ENCODE results near the gene SLC12A8.

SLC12A8 gene

GRCh38 chr3:125115640-125116039 is 96.9 kb downstream of the SLC12A8 start:
- no peak overlapping the region for H3K27ac ChIP-seq (ENCODE audit: low read length)

GRCh38 chr3:125112981-125113380 is 99.6 kb downstream of the SLC12A8 start:
- Histone ChIP-seq H3K4me3 (ENCODE audit: low read length) (no peak overlapping the region), H3K9ac (ENCODE audit: low read length) (no peak overlapping the region), H3K27me3 (ENCODE audit: control insufficient read depth, insufficient read depth, low read length) (no peaks in the 10 kb centered on the region), H3K9me3 (ENCODE audit: control insufficient read depth, low read depth, low read length) (no peaks in the 10 kb centered on the region), H3K27ac (ENCODE audit: low read length) (no peak overlapping the region), H3K36me3 (ENCODE audit: control insufficient read depth, low read depth, low read length) (no peaks in the 10 kb centered on the region), H3K4me1 (ENCODE audit: control insufficient read depth, low read depth, low read length) (peaks cover 10% of the 10 kb centered on the region)

More at GRCh38 chr3:125115640-125116039, 96.9 kb downstream of the SLC12A8 start:
- Histone ChIP-seq H3K4me1 (ENCODE audit: control insufficient read depth, low read depth, low read length) (peaks cover 24% of the 10 kb centered on the region), H3K27me3 (ENCODE audit: control insufficient read depth, insufficient read depth, low read length) (no peaks in the 10 kb centered on the region), H3K9ac (ENCODE audit: low read length) (no peak overlapping the region), H3K4me3 (ENCODE audit: low read length) (no peak overlapping the region), H3K9me3 (ENCODE audit: control insufficient read depth, low read depth, low read length) (no peaks in the 10 kb centered on the region), H3K36me3 (ENCODE audit: control insufficient read depth, low read depth, low read length) (no peaks in the 10 kb centered on the region)

GRCh38 chr3:125110876-125111480 is 101.6 kb downstream of the SLC12A8 start:
- no peaks in the 10 kb centered on the region for H3K36me3 ChIP-seq (ENCODE audit: control insufficient read depth, low read depth, low read length)
- H3K27ac ChIP-seq (ENCODE audit: low read length): no peak overlapping the region
- H3K27me3 ChIP-seq (ENCODE audit: control insufficient read depth, insufficient read depth, low read length): no peaks in the 10 kb centered on the region
- peaks cover 2% of the 10 kb centered on the region for H3K4me1 ChIP-seq (ENCODE audit: control insufficient read depth, low read depth, low read length)
- H3K9ac ChIP-seq (ENCODE audit: low read length): no peak overlapping the region
- no peak overlapping the region for H3K4me3 ChIP-seq (ENCODE audit: low read length)
- no peaks in the 10 kb centered on the region for H3K9me3 ChIP-seq (ENCODE audit: control insufficient read depth, low read depth, low read length)

GRCh38 chr3:125110016-125110875 is 102.3 kb downstream of the SLC12A8 start:
- Histone ChIP-seq H3K4me1 (ENCODE audit: control insufficient read depth, low read depth, low read length) (no peaks in the 10 kb centered on the region), H3K9ac (ENCODE audit: low read length) (no peak overlapping the region), H3K27me3 (ENCODE audit: control insufficient read depth, insufficient read depth, low read length) (no peaks in the 10 kb centered on the region), H3K9me3 (ENCODE audit: control insufficient read depth, low read depth, low read length) (no peaks in the 10 kb centered on the region), H3K36me3 (ENCODE audit: control insufficient read depth, low read depth, low read length) (no peaks in the 10 kb centered on the region), H3K4me3 (ENCODE audit: low read length) (no peak overlapping the region), H3K27ac (ENCODE audit: low read length) (no peak overlapping the region)

- H3K27ac ChIP-seq (ENCODE audit: low read length): no peak overlapping the region
- H3K36me3 ChIP-seq (ENCODE audit: control insufficient read depth, low read depth, low read length): no peaks in the 10 kb centered on the region
- H3K9me3 ChIP-seq (ENCODE audit: control insufficient read depth, low read depth, low read length): no peaks in the 10 kb centered on the region
- H3K4me3 ChIP-seq (ENCODE audit: low read length): no peak overlapping the region
- H3K9ac ChIP-seq (ENCODE audit: low read length): no peak overlapping the region
- no peaks in the 10 kb centered on the region for H3K4me1 ChIP-seq (ENCODE audit: control insufficient read depth, low read depth, low read length)
- no peaks in the 10 kb centered on the region for H3K27me3 ChIP-seq (ENCODE audit: control insufficient read depth, insufficient read depth, low read length)
Observed at GRCh38 chr3:125109536-125109925, 103.0 kb downstream of the SLC12A8 start.

- Histone ChIP-seq H3K27ac (ENCODE audit: low read length) (no peak overlapping the region), H3K27me3 (ENCODE audit: control insufficient read depth, insufficient read depth, low read length) (no peaks in the 10 kb centered on the region), H3K9ac (ENCODE audit: low read length) (no peak overlapping the region), H3K4me3 (ENCODE audit: low read length) (no peak overlapping the region), H3K4me1 (ENCODE audit: control insufficient read depth, low read depth, low read length) (no peaks in the 10 kb centered on the region), H3K9me3 (ENCODE audit: control insufficient read depth, low read depth, low read length) (no peaks in the 10 kb centered on the region), H3K36me3 (ENCODE audit: control insufficient read depth, low read depth, low read length) (no peaks in the 10 kb centered on the region)
Observed at GRCh38 chr3:125108833-125109535, 103.6 kb downstream of the SLC12A8 start.

- no peak overlapping the region for H3K4me3 ChIP-seq (ENCODE audit: low read length)
- H3K27ac ChIP-seq (ENCODE audit: low read length): no peak overlapping the region
Observed at GRCh38 chr3:125107861-125108567, 104.5 kb downstream of the SLC12A8 start.

GRCh38 chr3:125107363-125107762 is 105.2 kb downstream of the SLC12A8 start:
- H3K4me1 ChIP-seq (ENCODE audit: control insufficient read depth, low read depth, low read length): no peaks in the 10 kb centered on the region
- no peak overlapping the region for H3K9ac ChIP-seq (ENCODE audit: low read length)
- no peak overlapping the region for H3K27ac ChIP-seq (ENCODE audit: low read length)
- H3K36me3 ChIP-seq (ENCODE audit: control insufficient read depth, low read depth, low read length): no peaks in the 10 kb centered on the region
- no peaks in the 10 kb centered on the region for H3K9me3 ChIP-seq (ENCODE audit: control insufficient read depth, low read depth, low read length)
- H3K27me3 ChIP-seq (ENCODE audit: control insufficient read depth, insufficient read depth, low read length): no peaks in the 10 kb centered on the region
- no peak overlapping the region for H3K4me3 ChIP-seq (ENCODE audit: low read length)

More at GRCh38 chr3:125107861-125108567, 104.5 kb downstream of the SLC12A8 start:
- no peak overlapping the region for H3K9ac ChIP-seq (ENCODE audit: low read length)
- H3K36me3 ChIP-seq (ENCODE audit: control insufficient read depth, low read depth, low read length): no peaks in the 10 kb centered on the region
- no peaks in the 10 kb centered on the region for H3K27me3 ChIP-seq (ENCODE audit: control insufficient read depth, insufficient read depth, low read length)
- no peaks in the 10 kb centered on the region for H3K9me3 ChIP-seq (ENCODE audit: control insufficient read depth, low read depth, low read length)
- no peaks in the 10 kb centered on the region for H3K4me1 ChIP-seq (ENCODE audit: control insufficient read depth, low read depth, low read length)

- Histone ChIP-seq H3K9me3 (ENCODE audit: control insufficient read depth, low read depth, low read length) (no peaks in the 10 kb centered on the region), H3K4me1 (ENCODE audit: control insufficient read depth, low read depth, low read length) (no peaks in the 10 kb centered on the region), H3K4me3 (ENCODE audit: low read length) (no peak overlapping the region), H3K36me3 (ENCODE audit: control insufficient read depth, low read depth, low read length) (no peaks in the 10 kb centered on the region), H3K27ac (ENCODE audit: low read length) (no peak overlapping the region), H3K9ac (ENCODE audit: low read length) (no peak overlapping the region), H3K27me3 (ENCODE audit: control insufficient read depth, insufficient read depth, low read length) (no peaks in the 10 kb centered on the region)
Observed at GRCh38 chr3:125105116-125105515, 107.4 kb downstream of the SLC12A8 start.

GRCh38 chr3:125104639-125105038 is 107.9 kb downstream of the SLC12A8 start:
- Histone ChIP-seq H3K9me3 (ENCODE audit: control insufficient read depth, low read depth, low read length) (no peaks in the 10 kb centered on the region), H3K36me3 (ENCODE audit: control insufficient read depth, low read depth, low read length) (no peaks in the 10 kb centered on the region), H3K27me3 (ENCODE audit: control insufficient read depth, insufficient read depth, low read length) (no peaks in the 10 kb centered on the region), H3K9ac (ENCODE audit: low read length) (no peak overlapping the region), H3K4me1 (ENCODE audit: control insufficient read depth, low read depth, low read length) (no peaks in the 10 kb centered on the region), H3K27ac (ENCODE audit: low read length) (no peak overlapping the region), H3K4me3 (ENCODE audit: low read length) (no peak overlapping the region)

GRCh38 chr3:125103406-125103805 is 109.1 kb downstream of the SLC12A8 start:
- H3K4me1 ChIP-seq (ENCODE audit: control insufficient read depth, low read depth, low read length): peaks cover 5% of the 10 kb centered on the region
- H3K27me3 ChIP-seq (ENCODE audit: control insufficient read depth, insufficient read depth, low read length): no peaks in the 10 kb centered on the region
- no peaks in the 10 kb centered on the region for H3K9me3 ChIP-seq (ENCODE audit: control insufficient read depth, low read depth, low read length)
- no peaks in the 10 kb centered on the region for H3K36me3 ChIP-seq (ENCODE audit: control insufficient read depth, low read depth, low read length)
- H3K27ac ChIP-seq (ENCODE audit: low read length): no peak overlapping the region
- no peak overlapping the region for H3K9ac ChIP-seq (ENCODE audit: low read length)
- H3K4me3 ChIP-seq (ENCODE audit: low read length): no peak overlapping the region
